ENCODE results near the gene EXO1. TPM values are rescaled to one million over a fixed set of nuclear protein-coding genes. Genes with fewer than 3 reads are reported as not detected.

The EXO1 gene
- polyA plus RNA-seq, 1 of the 3 experiments (the other 2 are of a cell fraction), result 3.9 TPM

DNA sequence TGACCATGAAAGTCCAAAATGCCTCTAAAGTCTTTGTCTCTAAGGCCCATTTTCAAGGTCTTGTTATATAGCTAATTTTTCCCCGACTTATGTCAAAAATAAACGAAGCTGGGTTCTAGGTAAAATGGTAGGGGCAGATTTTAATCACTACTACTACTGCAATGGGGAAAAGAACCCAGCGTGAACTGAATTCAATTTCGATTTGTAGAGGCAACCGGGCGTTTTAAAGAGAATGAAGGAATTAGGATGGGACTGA, 536 bp upstream of the EXO1 start:
- no peak for DNase-seq
- peaks cover 12% of the 10 kb centered on the region for H3K79me2 ChIP-seq (ENCODE audit: insufficient read depth)
- peak overlapping the region; percentile 97 for H2AFZ ChIP-seq (ENCODE audit: low read depth)
- no peaks in the 10 kb centered on the region for H3K9me2 ChIP-seq
- H3K4me2 ChIP-seq, result peak overlapping the region; percentile 97
- H3K27me3 ChIP-seq (ENCODE audit: insufficient read depth), result no peaks in the 10 kb centered on the region
- WGBS (ENCODE audit: low lambda C conversion rate), result 12% methylated on average over 6 of the region's 6 CpGs
- H3F3A ChIP-seq (replicated peaks; ENCODE audit: insufficient read depth), result no peaks in the 10 kb centered on the region
- peak overlapping the region; percentile 96 to 99 for H3K4me3 ChIP-seq (ENCODE audit: low read depth in 2 of 2, low read length in 1 of 2)
- H3K9ac ChIP-seq, result peak overlapping the region; percentile 85; the same call in 1 of the 2 replicates
- H3K27ac ChIP-seq (ENCODE audit: low read depth in 2 of 2, low read length in 1 of 2), result peak overlapping the region; percentile 98 to 100
- ChIA-PET POLR2A (no interaction called here), CTCF (interaction anchor here (0.6 to 5.6 kb wide), 12 partner anchors 8 to 959 kb away, joined by 3 to 36 read pairs (median 3); no protein-coding TSS in a partner anchor)
- H4K20me1 ChIP-seq (ENCODE audit: insufficient read depth), result no peaks in the 10 kb centered on the region
- no peak for TF ChIP-seq SIN3A (IDR thresholded peaks at IDR 0.05; ENCODE audit: borderline replicate concordance, low read depth, low read length)
- no peak for TF ChIP-seq MEF2A (IDR thresholded peaks at IDR 0.05; ENCODE audit: borderline replicate concordance, low read depth)
- no peak for TF ChIP-seq SMC3 (IDR thresholded peaks at IDR 0.05; ENCODE audit: low read depth, low read length)
- no peak for TF ChIP-seq GABPA (IDR thresholded peaks at IDR 0.05; ENCODE audit: low read depth)
- TF ChIP-seq TEAD4 (IDR thresholded peaks at IDR 0.05; ENCODE audit: borderline replicate concordance, insufficient read depth), result no peak
- peaks cover 0 to 17% of the 10 kb centered on the region in 2 experiments; a peak in 2 of 4 replicates for H3K4me1 ChIP-seq (ENCODE audit: control insufficient read depth in 1 of 2, insufficient read depth in 2 of 2, low read depth in 1 of 2, low read length in 1 of 2)
- H3K9me3 ChIP-seq, result no peaks in the 10 kb centered on the region
- H3K36me3 ChIP-seq (replicated peaks in 1 of 2; ENCODE audit: control insufficient read depth in 1 of 2, insufficient read depth in 2 of 2, low read length in 1 of 2), result peaks cover 4 to 6% of the 10 kb centered on the region in 2 experiments

DNA sequence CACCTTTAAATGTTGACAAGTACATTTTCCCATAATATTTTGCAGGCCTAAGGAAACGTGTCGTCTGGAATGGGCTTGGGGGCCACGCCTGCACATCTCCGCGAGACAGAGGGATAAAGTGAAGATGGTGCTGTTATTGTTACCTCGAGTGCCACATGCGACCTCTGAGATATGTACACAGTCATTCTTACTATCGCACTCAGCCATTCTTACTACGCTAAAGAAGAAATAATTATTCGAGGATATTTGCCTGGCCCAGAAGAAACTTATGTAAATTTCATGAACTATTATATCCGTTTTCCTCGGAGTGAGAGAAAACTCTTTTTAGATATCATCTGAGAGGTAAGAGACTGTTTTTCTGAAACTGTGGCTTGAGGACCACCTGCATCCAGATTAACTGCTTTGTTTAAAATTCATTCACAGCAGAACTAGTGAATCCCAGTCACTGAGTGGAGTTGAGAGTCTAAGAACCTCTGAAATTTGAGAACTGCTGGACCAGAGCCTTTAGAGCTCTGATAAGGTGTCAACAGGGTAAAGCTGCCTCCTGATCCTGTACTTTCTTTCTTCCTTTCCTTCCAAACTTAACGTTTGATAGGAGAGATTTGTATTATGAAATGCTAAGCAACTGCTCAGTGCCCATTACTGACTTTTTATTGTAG, 811 bp downstream of the EXO1 start:
- Histone ChIP-seq H4K20me1 (ENCODE audit: insufficient read depth) (no peaks in the 10 kb centered on the region), H3K36me3 (replicated peaks in 1 of 2; ENCODE audit: control insufficient read depth in 1 of 2, insufficient read depth in 2 of 2, low read length in 1 of 2) (peaks cover 4 to 12% of the 10 kb centered on the region in 2 experiments), H3K9me3 (no peaks in the 10 kb centered on the region), H3K4me2 (peak overlapping the region; percentile 97), H2AFZ (ENCODE audit: low read depth) (peak overlapping the region; percentile 97), H3F3A (replicated peaks; ENCODE audit: insufficient read depth) (no peaks in the 10 kb centered on the region), H3K9ac (peak overlapping the region; percentile 85), H3K79me2 (ENCODE audit: insufficient read depth) (peaks cover 12% of the 10 kb centered on the region), H3K9me2 (no peaks in the 10 kb centered on the region), H3K27me3 (ENCODE audit: insufficient read depth) (no peaks in the 10 kb centered on the region), H3K4me3 (ENCODE audit: low read depth in 2 of 2, low read length in 1 of 2) (peak overlapping the region; percentile 96 to 99), H3K27ac (ENCODE audit: low read depth in 2 of 2, low read length in 1 of 2) (peak overlapping the region in 1 of 2 experiments; percentile 100; a peak in 3 of 4 replicates), H3K4me1 (ENCODE audit: control insufficient read depth in 1 of 2, insufficient read depth in 2 of 2, low read depth in 1 of 2, low read length in 1 of 2) (peaks cover 0 to 17% of the 10 kb centered on the region in 2 experiments; a peak in 2 of 4 replicates)
- ChIA-PET POLR2A (interaction anchor here (1.5 kb wide), 1 partner anchor 239 kb away, joined by 4 read pairs; no protein-coding TSS in a partner anchor), CTCF (interaction anchor here (1.2 to 5.6 kb wide), 4 partner anchors 9 to 238 kb away, joined by 3 to 36 read pairs (median 4); no protein-coding TSS in a partner anchor)
- DNase-seq, result no peak
- TF ChIP-seq MEF2A (IDR thresholded peaks at IDR 0.05; ENCODE audit: borderline replicate concordance, low read depth) (no peak), JUND (IDR thresholded peaks at IDR 0.05) (no peak), SMC3 (IDR thresholded peaks at IDR 0.05; ENCODE audit: low read depth, low read length) (no peak), GATA2 (CRISPR knock-in tag; IDR thresholded peaks at IDR 0.05) (no peak), FOXJ3 (CRISPR knock-in tag; IDR thresholded peaks at IDR 0.05) (no peak), TCF12 (IDR thresholded peaks at IDR 0.05) (no peak), GABPA (IDR thresholded peaks at IDR 0.05; ENCODE audit: low read depth) (no peak), POLR2AphosphoS5 (IDR thresholded peaks at IDR 0.05; ENCODE audit: low read depth, low read length) (no peak), TAF1 (IDR thresholded peaks at IDR 0.05; ENCODE audit: borderline replicate concordance, low read depth, low read length) (no peak), SIN3A (IDR thresholded peaks at IDR 0.05; ENCODE audit: borderline replicate concordance, low read depth, low read length) (no peak), MXI1 (IDR thresholded peaks at IDR 0.05; ENCODE audit: low read depth, low read length) (no peak)
- TF ChIP-seq, protein P1, sequence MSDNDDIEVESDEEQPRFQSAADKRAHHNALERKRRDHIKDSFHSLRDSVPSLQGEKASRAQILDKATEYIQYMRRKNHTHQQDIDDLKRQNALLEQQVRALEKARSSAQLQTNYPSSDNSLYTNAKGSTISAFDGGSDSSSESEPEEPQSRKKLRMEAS (IDR thresholded peaks at IDR 0.05; ENCODE audit: low read depth), result no peak
- TF ChIP-seq, protein P2, sequence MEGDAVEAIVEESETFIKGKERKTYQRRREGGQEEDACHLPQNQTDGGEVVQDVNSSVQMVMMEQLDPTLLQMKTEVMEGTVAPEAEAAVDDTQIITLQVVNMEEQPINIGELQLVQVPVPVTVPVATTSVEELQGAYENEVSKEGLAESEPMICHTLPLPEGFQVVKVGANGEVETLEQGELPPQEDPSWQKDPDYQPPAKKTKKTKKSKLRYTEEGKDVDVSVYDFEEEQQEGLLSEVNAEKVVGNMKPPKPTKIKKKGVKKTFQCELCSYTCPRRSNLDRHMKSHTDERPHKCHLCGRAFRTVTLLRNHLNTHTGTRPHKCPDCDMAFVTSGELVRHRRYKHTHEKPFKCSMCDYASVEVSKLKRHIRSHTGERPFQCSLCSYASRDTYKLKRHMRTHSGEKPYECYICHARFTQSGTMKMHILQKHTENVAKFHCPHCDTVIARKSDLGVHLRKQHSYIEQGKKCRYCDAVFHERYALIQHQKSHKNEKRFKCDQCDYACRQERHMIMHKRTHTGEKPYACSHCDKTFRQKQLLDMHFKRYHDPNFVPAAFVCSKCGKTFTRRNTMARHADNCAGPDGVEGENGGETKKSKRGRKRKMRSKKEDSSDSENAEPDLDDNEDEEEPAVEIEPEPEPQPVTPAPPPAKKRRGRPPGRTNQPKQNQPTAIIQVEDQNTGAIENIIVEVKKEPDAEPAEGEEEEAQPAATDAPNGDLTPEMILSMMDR (IDR thresholded peaks at IDR 0.05), result no peak
- TF ChIP-seq, protein P3, sequence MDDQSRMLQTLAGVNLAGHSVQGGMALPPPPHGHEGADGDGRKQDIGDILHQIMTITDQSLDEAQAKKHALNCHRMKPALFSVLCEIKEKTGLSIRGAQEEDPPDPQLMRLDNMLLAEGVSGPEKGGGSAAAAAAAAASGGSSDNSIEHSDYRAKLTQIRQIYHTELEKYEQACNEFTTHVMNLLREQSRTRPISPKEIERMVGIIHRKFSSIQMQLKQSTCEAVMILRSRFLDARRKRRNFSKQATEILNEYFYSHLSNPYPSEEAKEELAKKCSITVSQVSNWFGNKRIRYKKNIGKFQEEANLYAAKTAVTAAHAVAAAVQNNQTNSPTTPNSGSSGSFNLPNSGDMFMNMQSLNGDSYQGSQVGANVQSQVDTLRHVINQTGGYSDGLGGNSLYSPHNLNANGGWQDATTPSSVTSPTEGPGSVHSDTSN (IDR thresholded peaks at IDR 0.05), result no peak
- TF ChIP-seq, protein P4, sequence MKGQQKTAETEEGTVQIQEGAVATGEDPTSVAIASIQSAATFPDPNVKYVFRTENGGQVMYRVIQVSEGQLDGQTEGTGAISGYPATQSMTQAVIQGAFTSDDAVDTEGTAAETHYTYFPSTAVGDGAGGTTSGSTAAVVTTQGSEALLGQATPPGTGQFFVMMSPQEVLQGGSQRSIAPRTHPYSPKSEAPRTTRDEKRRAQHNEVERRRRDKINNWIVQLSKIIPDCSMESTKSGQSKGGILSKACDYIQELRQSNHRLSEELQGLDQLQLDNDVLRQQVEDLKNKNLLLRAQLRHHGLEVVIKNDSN (IDR thresholded peaks at IDR 0.05; ENCODE audit: borderline replicate concordance, low read depth), result no peak
- 1% methylated on average over 13 of the region's 13 CpGs for WGBS (ENCODE audit: low lambda C conversion rate)

Measured in SK-N-SH (cell line).